ENCODE results near the gene PCED1A. TPM values are rescaled to one million over a fixed set of nuclear protein-coding genes. Genes with fewer than 3 reads are reported as not detected.

PCED1A gene
- total and polyA plus RNA-seq, 2 of the 8 experiments (the other 6 are each of a cell fraction or from before 2014, with no cell fraction given): 13.4 to 18.9 TPM

DNA sequence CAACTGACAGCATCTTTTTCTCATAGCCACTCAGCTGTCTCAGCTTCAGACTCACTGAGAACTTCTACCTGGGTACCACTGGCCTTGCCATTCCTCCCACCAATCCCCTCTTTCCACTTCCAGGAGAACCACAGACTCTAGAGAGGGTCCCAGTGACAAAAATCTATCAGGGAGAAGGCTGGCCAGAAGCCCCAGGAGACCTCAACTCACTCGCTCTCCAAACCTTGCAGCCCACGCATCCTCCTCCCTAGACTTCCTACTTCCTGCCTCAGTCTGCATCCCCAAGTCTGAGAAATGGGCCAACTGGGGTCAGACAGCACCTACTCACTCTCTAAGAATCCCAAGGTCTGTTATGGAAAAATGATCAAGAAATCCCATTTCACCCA lies 23.1 kb downstream of the PCED1A start (continued):
- TF ChIP-seq HDAC6 (IDR thresholded peaks at IDR 0.05; ENCODE audit: low read depth, low read length): no peak
- TF ChIP-seq CHD2 (IDR thresholded peaks at IDR 0.05; ENCODE audit: low read length): no peak
- TF ChIP-seq BCL11A (IDR thresholded peaks at IDR 0.05; ENCODE audit: low read depth in 2 of 2, low read length in 2 of 2): no peak
- TF ChIP-seq CTBP2 (IDR thresholded peaks at IDR 0.05; ENCODE audit: borderline replicate concordance, insufficient read depth, insufficient read length, low read length): no peak
- TF ChIP-seq, protein P1, sequence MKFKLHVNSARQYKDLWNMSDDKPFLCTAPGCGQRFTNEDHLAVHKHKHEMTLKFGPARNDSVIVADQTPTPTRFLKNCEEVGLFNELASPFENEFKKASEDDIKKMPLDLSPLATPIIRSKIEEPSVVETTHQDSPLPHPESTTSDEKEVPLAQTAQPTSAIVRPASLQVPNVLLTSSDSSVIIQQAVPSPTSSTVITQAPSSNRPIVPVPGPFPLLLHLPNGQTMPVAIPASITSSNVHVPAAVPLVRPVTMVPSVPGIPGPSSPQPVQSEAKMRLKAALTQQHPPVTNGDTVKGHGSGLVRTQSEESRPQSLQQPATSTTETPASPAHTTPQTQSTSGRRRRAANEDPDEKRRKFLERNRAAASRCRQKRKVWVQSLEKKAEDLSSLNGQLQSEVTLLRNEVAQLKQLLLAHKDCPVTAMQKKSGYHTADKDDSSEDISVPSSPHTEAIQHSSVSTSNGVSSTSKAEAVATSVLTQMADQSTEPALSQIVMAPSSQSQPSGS (IDR thresholded peaks at IDR 0.05; ENCODE audit: low read length): no peak

All from H1 (cell line).